Endothelial cell of hepatic sinusoid (primary cell): ENCODE results near the gene NUDT9.

ENCODE experiments used
- in situ Hi-C: cut with HindIII; loops from 2 replicates; pipeline ENCODE4 v1.10.0; 2017; ENCODE audit warnings: low sequenced_read_pairs

NUDT9 gene

DNA sequence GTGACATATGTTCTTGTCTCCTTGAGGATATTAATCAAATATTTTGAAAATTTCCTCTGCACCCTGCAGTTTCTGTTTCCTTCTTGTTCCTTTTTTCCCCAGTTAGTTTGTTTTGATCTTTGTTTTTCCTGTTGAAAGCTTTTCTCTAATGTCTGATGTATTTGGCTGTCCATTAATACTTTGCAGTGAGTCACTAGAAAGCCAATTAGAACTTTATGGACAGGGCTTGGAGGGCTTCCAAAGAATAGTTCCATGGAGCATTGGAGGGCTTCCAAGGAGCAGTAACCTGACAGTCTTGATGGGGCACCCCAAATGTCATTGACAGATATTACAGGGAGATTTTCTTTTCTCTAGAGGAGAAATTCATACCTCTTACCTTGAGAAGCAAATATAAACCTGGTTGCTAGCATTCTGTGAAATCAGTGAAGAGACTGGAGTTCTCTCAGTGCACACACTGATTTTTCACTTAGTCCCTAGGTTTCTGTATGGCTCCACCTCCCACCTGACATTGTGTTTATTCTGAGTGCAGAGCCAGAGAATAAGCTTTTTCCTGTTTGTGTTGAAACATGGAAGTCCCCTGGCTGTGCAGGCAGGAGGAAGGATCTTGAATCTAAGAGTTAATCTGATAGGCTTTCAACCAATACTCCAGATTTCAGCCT lies 80.3 kb downstream of the NUDT9 start:
- in situ Hi-C loops: no loop called here

DNA sequence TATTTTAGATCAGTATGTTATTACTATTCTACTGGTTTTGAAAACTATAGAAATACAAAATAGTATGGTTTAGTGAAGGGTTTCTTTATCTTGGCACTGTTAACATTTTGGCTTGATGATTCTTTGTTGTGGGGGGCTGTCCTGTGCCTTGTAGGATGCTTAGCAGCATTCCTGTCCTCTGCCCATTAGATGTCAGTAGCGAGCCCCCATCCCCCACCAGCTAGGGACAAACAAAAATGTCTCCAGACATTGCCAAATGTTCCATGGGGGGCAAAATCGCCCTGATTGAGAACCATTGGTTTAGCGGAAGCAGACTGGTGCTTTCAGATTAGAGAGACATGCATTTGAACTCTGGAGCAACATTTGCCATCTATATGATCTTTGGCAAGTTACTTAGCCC lies 83.5 kb downstream of the NUDT9 start:
- in situ Hi-C loops: no loop called here

DNA sequence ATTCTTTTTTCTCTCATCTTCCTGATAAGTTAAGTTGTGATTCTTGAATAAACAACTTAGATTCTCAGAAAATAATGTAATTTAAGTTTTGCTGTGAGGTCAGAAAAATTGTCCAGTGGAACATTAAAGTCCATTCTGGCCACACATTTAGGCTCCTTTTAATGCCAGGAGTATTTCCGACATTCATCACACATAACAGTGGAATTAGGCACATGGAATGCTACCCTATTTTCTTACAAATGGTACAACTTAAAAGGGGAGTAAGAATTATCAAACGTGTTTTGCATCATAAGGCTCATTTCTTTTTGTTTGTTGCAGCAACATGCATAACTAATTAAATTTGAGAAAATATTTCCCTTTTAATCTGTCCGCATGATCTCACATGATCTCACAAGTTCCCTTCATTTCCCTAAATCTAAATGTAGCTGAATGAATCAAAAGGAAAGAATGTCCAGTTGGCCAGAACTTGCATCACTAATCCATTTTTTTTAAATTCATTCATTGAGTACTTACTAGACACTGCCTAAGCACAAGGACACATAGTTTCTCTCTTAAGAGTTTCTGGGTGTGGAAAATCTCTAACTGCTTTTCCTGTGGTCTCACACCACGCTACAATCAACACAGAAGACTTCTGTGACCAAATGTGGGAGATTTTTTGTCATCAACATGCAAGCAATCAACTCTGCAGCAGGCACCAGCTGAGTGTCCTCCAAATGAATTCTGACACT lies 84.8 kb downstream of the NUDT9 start:
- in situ Hi-C loops: no loop called here
